HG03066 (cell line): Measurements from ENCODE around the gene ABO.
"Not testable (repeated sequence)": the region's sequence is repeated elsewhere in the genome, so short reads cannot be mapped to it uniquely, and the experiment has no call there.

Experiments used
- ATAC-seq: cut with Tn5 transposase; IDR thresholded peaks from one replicate; pipeline ENCODE4 v1.9.1; 2021; ENCODE audit warnings: low read depth; ENCODE audit not compliant: unreplicated experiment

The ABO gene

DNA sequence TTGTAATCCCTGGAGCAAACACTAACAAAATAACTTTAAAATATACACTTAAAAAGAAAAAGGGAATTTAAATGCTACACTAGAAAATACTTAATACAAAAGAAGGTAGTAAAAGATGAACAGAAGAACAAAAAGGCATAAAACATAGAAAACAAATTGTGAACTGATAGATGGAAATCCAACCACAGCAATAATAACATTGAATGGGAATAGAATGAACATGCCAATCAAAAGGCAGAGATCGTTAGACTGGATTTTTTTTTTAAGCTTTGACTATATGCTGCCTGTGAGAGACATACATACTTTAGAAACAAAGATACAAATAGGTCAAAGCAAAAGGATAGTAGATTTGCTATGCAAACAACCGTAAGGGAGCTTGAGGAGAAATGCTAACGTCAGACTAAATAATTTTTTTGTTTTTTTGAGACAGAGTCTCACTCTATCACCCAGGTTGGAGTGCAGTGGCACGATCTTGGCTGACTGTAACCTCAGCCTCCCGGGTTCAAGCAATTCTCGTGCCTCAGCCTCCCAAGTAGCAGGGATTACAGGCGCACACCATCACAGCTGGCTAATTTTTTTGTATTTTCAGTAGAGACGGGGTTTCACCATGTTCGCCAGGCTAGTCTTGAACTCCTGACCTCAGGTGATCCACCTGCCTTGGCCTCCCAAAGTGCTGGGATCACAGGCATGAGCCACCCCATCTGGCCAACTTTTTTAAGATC, 6.5 kb downstream of the ABO start:
- no peak for ATAC-seq

DNA sequence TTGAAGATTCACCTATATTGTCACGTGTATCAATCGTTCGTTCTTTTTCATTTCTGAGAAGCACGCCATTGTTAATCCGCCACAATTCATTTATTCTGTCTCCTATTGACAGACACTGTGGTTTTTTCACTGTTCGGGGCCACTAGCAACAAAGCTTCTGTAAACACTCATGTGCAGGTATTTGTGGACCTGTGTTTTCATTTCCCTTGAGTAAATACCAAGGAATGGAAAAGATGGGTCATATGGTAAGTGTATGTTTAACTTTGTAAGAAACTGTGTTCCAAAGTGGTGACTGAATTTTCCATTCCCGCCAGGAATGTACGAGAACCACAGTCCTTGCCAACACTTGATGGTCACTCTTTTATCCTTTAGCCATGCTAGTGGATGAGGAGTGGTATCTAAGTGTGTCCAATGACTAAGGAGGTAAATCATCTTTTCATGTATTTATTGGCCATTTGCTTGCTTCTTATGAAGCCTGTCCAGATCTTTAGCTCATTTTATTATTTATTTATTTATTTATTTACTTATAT, 10.7 kb downstream of the ABO start:
- no peak for ATAC-seq

- no peak for ATAC-seq
Observed at GRCh38 chr9:133263557-133263956, 11.4 kb downstream of the ABO start.

- no peak for ATAC-seq
Observed at GRCh38 chr9:133262226-133262625, 12.8 kb downstream of the ABO start.

DNA sequence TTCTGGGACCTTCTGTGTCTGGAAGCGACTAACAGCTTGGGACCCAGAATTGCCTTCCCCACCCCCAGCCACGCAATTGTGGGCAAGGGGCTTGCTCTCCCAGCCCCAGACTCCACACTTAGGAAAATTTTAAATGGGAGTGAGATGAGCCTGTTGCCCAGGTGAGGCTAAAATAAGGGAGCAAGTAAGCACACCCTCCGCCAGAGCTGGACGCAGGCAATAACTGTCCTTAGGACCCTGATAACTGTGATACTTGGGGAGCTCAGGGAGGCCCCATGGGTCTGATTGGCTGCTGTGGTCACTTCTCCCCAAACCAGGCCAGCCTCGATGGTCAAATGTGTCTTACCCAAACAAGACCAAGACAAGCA, 13.3 kb downstream of the ABO start:
- no peak for ATAC-seq

DNA sequence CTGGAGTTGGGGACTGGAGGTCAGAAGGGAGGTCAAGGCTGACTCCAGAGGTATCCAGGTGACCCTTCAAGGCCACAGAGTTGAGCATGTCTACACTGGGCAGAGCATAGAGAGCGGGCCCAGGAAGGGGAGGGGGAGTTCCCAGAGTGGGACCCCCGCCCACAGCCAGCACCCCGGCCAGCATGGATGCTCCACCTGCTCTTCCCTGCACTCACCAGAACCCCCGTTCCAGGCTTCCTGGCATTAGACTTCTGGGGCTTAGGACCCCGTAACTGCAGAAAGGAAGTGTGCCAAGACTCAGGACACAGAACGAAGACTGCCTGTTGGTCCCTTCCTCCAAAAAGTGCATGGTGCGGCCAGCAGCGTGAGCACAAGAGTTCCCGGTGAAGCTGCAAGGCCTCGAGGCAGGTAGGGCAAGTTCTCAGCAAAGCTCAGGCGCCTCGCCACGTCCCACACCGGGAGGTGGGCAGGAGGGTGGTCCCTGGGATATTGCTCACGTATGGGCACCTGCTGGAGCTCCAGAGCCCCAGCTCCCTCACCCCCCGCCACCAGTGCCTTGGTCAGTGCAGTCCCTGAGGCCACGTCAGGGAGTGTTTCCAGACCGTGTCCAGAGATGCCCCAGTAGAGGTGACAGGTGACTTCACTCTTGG, 13.8 kb downstream of the ABO start:
- ATAC-seq, result no peak

GRCh38 chr9:133260334-133261102, 14.5 kb downstream of the ABO start:
- no peak for ATAC-seq

GRCh38 chr9:133258061-133259015, 16.7 kb downstream of the ABO start:
- no peak for ATAC-seq

DNA sequence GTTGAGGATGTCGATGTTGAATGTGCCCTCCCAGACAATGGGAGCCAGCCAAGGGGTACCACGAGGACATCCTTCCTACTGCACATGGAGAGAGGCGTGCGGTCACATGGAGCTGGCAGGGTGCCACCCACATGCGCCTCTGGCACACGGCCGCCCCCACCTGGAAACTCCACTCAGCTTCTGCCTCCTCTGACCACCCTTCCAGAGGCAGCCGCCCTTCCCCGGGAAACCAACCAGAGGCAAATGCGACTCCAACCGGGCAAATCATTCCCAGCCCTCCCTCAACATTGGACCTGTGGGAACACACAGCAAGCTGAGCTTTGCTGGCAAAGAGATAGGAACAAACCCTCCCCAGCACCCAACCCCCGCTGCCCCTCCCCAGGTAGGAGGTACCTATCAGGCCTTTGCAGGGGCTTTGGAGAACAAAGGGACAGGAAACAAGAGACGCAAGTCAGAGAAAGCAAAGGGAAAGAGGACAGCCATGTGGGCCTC, 17.5 kb downstream of the ABO start:
- ATAC-seq, result no peak

- no peak for ATAC-seq
Observed at GRCh38 chr9:133256686-133257091, 18.3 kb downstream of the ABO start.

- no peak for ATAC-seq
Observed at GRCh38 chr9:133256136-133256461, 18.9 kb downstream of the ABO start.

DNA sequence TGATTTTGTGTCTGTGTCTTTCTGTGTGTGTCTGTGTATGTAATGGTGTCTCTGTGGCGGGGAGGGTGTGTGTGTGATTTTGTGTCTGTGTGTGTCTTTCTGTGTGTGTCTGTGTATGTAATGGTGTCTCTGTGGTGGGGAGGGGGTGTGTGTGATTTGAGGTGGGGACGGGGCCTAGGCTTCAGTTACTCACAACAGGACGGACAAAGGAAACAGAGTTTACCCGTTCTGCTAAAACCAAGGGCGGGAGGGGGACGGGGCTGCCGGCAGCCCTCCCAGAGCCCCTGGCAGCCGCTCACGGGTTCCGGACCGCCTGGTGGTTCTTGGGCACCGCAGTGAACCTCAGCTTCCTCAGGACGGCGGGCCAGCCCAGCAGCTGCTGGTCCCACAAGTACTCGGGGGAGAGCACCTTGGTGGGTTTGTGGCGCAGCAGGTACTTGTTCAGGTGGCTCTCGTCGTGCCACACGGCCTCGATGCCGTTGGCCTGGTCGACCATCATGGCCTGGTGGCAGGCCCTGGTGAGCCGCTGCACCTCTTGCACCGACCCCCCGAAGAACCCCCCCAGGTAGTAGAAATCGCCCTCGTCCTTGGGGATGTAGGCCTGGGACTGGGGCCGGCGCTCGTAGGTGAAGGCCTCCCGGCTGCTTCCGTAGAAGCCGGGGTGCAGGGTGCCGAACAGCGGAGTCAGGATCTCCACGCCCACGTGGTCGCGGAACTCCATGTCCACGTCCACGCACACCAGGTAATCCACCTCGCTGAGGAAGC, 19.4 kb downstream of the ABO start:
- ATAC-seq, result no peak

GRCh38 chr9:133254471-133254870, 20.5 kb downstream of the ABO start:
- ATAC-seq, result no peak

DNA sequence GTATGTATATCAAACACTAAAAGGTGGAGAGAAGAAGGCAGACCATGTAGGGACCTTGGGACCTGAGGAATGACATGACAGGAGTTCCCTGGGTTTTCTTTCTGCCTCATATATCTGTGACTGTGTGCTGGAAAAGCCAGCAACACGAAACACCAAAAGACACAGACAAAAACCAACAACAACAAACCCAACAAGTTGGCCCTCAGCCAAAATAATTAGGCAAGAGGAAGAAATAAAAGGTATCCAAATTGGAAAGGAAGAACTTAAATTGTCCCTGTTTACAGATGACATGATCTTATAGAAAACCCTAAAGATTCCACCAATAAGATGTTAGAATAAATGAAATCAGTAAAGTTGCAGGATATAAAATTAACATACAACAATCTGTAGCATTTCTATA, 21.7 kb downstream of the ABO start:
- ATAC-seq, result no peak

- ATAC-seq, result no peak
Observed at GRCh38 chr9:133252301-133253020, 22.5 kb downstream of the ABO start.

DNA sequence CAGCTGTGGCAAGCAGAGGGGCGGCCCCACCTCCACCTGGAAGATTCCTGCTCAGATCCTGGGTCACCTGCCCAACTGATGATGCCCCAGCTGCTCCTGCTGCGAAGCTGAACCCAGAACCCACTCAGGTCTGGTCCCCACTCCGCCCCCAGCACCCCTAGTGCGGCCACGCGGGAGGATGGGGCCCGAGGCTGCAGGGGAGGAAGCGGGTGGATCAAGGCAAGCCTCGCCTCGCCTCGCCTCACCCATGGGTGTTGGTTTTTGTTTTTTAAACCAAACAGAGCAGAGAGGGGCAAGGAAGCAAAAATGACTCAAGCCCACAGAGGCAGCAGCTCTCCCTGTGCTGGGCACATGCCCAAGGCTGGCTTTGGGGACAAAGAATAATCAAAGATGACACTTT, 23.2 kb downstream of the ABO start:
- no peak for ATAC-seq

DNA sequence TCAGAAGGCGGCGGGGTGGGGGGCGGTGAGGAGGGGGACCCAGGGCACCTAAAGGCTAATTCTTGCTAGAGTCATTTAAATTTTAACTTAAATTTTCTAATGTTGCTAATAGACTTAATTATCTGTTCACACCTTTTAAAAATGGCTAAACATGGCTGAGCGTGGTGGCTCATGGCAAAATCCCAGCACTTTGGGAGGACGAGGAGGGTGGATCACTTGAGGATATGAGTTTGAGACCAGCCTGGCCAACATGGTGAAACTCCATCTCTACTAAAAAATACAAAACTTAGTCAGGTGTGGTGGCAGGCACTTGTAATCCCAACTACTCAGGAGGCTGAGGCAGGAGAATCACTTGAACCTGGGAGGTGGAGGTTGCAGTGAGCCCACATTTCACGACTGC, 23.8 kb downstream of the ABO start:
- not testable (repeated sequence) for ATAC-seq

DNA sequence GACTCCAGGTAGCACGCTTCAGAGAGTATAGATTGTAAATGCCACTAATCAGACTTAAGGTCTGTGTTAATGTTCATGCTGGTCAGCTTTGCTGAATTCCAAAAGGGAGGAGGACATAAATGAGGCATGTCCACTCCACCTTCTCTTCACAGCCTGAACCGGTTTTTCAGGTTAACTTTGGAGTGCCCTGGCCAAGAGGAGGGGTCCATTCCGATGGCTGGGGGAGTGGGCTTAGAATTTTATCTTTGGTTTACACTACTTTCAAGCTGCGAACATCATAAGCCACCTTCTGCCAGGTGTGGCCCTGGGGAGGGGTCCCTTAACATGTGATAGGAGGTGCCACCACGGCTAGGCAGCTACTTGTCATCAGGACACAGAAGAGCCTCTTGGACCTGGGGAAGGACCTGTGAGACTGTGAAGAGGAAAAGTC, 24.2 kb downstream of the ABO start:
- no peak for ATAC-seq

- no peak for ATAC-seq
Observed at GRCh38 chr9:133249337-133249736, 25.7 kb downstream of the ABO start.
